ENCODE measurements around the gene SCUBE3.

The SCUBE3 gene

DNA sequence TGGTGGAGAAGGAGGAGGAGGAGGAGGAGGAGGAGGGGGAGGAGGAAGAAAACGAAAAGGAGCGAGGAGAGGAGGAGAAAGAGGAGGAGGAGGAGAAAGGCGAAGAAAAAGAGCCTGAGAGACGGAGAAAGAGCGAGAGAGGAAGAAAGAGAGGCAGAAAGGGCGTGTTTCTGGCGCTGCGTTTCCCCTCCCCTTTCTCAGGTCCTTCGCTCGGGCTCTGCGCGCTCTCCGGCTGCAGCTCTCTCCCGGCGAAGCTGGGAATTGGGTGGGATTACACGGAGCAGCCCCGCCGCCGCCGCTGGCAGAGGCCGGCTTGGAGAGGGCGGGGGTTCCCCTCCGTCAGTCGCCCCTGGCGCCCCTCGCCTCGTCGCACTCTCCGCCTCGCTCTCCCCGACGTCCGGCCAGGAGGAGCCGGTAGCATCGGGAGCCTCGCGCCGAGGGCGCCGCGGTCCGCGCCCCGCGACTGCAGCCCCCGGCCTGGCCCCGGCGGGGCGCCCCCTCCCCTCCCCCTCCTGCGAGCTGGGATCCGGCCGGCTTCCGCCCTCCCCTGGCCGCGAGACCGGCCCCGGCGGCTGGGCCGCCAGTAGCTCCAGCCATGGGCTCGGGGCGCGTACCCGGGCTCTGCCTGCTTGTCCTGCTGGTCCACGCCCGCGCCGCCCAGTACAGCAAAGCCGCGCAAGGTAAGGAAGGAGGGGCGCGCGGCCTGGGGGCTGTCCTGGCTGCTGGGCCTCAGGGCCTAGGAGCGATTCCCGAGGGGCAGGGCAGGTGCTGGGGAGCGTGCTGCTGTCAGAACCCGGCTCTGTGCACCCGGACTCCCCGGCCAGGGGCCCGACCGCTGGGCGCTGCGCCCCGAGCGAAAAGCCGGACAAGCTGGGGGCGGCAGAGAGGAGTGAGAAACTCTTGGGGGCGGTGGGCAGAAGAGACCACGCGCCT lies at the start of gene SCUBE3:
Gene SCUBE3, plus strand, starts transcription at position 133 of the 933 bp plus-strand sequence. Its CDS starts 463 bp downstream, at position 596.
- no peak for DNase-seq

DNA sequence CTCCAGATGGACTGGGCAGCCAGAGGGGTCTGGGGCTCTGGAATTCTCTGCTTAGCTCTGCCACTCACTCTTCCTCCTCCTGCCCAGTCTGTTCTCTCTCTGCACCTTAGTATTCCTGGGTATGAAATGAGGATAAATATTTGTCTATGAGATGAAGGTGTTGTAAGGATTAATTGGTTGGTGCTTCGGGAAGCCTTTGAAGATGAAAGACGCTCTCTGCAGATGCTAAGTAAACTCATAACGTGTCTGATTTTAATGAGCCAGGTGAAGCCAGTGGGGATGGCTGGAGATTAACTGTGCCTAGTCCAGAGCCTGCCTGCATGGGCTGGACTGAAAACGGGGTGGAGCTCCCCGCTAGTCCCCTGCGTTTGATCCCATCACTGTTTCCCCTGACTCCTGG lies 49.5 kb upstream of the SCUBE3 start:
- no peak for DNase-seq

GRCh38 chr6:35164868-35165267 lies 48.9 kb upstream of the SCUBE3 start:
- DNase-seq = no peak

- DNase-seq = no peak
These were observed 48.1 kb upstream of the SCUBE3 start for GRCh38 chr6:35165630-35166071.

GRCh38 chr6:35166116-35166515 lies 47.6 kb upstream of the SCUBE3 start:
- no peak for DNase-seq

DNA sequence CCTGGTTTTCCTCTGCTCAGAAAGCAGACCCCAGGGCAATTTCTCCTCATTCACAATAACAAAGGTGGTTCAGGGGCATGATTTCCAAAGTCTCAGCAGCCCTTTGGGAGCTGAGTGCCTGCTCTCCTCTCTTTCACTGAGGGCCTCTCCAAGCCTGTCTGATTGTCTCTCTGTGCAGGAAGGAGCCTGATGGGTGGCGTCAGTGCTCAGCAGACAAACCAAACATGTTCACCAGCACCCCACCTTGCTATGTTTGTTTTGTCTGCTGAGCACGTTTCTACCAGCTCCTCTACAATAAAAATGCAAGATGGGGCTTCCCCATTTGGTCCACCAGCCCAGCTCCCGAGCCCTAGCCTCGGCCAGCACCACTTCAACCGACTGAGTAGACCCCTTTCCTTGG lies 47.2 kb upstream of the SCUBE3 start:
- no peak for DNase-seq

- no peak for DNase-seq
These were observed 46.3 kb upstream of the SCUBE3 start for GRCh38 chr6:35167505-35167904.

DNA sequence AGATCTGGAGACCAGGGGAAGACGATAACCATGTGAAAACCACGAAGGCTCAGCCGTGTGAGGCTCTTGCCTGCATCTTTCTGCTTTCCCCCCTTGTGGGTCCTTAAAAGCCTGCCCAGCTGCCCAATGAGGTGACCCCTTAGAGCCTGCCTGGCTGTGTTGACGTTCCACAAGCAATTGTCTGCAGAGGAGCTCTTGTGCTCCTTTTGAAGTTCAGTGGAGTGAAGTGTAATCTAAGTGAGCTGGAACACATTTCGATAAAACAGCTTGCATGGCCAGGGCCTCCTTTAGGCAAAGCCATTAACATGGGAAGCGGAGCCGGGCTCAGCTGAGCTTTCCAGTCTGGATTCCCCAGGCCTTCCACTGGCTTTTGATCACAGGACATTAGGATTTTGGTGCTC lies 45.3 kb upstream of the SCUBE3 start:
- DNase-seq = no peak

DNA sequence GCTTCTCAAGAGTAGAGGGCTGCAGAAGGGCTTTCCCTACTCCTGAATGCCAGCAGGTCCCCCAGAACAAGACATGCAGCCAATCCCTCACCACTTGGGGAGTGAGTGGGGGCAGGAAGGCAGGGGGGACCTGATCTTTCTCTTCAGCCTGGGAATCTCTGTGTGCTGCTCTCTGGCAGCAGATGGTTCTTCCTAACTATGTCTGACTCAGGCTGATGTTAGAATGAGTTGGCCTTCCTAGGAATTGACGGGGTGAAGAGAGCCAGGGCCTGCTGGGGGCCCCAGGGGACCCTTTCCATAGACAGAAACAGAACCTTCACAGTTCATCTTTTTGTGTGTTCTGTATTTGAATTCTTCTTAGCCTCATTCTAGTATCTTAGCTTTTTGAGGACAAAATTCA lies 43.6 kb upstream of the SCUBE3 start:
- DNase-seq = no peak

- DNase-seq = no peak
These were observed 42.9 kb upstream of the SCUBE3 start for GRCh38 chr6:35170891-35171290.

DNA sequence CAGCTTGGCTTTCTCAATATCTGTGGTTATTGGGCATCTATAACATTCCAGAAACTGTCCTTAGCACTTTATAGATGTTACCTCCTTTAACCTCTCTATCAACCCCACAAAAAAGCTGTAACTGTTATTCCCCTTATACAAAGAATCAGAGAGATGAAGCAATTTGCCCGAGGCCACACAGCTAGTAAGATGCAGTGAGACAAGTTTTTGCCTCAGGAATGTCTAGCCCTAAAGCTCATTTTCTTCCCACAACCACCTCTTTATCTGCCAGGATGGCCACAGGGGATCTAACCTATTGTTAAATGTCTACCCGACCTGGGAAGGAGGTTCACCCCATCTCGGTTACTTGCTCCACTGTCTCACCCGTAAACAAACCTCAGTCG lies 40.7 kb upstream of the SCUBE3 start:
- DNase-seq = no peak

GRCh38 chr6:35173427-35174087 lies 40.2 kb upstream of the SCUBE3 start:
- DNase-seq = no peak

DNA sequence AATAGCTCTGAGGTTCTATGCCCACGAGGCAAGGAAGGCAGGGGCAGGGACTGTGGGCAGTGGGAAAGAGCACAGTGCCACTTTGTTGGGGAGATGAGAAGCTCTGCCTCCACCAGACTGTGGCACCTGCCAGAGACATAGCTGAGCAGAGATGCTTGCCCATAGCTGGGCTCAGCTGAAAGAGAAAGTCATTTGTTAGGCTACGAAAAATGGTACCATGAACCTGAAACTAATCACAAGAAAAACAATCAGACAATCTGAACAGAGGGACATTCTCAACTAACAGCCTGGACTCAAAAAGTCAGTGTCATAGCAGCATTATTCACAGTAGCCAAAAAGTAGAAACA lies 39.7 kb upstream of the SCUBE3 start:
- no peak for DNase-seq

GRCh38 chr6:35174501-35174900 lies 39.3 kb upstream of the SCUBE3 start:
- no peak for DNase-seq

GRCh38 chr6:35176301-35177024 lies 37.3 kb upstream of the SCUBE3 start:
- DNase-seq = no peak

DNA sequence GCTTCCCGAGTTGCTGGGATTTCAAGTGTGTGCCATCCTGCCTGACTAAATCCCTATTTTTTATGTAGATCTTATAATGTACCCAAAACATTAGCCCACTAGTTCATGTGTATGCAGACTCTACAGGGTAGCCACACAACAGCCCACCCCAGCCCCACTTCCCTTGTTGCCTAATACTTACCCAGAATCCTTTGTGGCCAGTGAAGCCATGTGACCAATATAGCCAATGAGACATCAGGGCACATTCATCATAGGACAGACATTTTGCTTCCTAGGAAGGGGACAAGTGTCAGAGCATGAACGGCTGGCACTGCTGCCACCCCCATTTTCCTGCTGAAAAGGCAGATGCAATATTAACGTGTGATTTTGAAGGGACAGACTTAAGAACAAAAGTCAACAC lies 36.6 kb upstream of the SCUBE3 start:
- no peak for DNase-seq

GRCh38 chr6:35177596-35177995 lies 36.2 kb upstream of the SCUBE3 start:
- no peak for DNase-seq

DNA sequence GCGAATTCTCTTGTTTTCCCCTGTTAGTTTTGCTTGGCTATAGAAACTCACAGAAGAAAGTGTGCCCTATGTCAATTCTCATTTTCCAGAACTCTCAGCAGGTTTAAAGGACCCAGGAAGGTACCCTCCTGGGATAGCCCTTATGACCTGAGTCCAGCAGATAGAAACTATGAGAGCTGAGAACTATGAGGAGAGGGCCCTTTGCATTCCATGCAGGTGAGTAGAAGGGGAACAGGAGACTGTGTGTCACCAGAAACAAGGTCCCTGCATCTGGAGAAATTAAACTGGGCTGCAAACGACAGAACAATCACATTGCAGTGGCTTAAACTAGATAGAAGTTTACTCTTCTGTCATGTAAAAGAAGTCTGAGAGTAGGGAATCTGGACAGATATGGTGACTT lies 35.7 kb upstream of the SCUBE3 start:
- DNase-seq = no peak

DNA sequence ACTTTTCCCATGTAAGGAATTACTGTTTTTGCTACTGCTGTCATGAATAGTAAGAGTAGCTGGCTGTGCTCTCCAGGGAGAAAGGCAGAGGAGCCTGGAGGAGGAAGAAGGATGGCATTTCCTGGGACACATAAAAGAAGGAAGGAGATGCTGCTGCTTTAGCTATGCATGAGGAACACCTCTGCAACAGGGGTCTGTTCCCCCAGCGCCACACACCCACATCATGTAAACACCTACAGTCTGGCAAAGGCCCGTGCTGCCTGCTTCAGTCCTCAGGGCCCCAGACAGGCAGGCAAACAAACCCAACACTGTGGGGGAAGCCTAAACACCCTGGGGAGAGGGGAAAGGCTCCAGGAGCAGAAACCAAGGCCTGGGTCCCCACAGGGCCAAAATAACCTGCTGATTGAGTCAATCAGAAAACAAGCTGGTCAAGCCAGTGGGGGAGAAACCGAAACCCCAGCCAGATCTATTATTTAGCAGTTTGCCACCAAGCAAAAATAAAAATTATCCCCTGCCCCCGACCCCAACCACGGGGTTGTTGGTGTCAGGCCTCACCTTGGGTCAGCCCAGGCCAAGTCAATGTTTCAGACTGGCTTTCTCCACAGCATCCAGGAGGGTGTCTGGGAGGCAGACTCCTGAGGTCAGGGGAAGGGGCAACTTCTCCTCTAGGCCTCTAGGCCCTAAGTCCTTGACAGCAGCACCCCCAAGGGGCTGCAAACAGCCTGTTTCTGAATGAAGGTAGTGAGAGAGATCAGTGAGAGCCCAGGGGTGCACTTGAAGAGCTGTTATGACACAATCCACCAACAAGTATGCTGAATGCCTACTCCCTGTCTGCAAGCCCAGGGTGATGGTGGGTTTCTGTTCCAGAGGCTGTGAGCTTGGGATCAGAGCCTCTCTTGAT lies 34.6 kb upstream of the SCUBE3 start:
- no peak for DNase-seq

DNA sequence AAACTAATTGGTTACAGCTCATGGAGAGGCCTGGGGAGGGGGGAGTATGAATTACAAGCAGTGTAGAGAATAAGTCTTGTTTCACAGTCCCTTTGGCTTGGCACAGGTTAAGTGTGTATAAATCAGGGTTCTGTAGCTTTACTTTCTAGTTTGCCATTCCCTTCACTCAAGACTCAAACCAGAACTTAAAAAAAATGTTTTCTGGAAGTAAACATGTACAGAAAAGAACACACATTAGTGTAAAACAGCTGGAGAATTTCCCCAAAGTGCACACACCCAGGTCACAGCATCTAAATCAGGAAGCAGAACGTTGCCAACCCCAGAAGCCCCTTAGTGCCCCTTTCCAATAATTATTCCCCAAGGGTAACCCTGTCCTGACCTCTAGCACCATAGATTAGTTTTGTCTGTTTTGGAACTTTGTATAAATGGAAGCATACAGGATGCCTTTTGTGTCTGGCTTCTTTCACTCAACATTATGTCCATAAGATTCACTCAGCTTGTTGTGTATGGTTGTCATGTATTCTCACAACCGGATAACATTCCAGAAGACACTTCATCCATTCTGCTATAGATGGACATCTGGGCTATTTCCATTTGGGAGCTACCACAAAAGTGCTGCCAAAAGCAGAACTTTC lies 33.7 kb upstream of the SCUBE3 start:
- DNase-seq = no peak

GRCh38 chr6:35181308-35181932 lies 32.3 kb upstream of the SCUBE3 start:
- no peak for DNase-seq

All from stimulated activated CD4-positive, alpha-beta T cell treated with anti-CD3 and anti-CD28 coated beads, Interleukin-1b, Interleukin-23, amount 100 ng/mL, for 48 hours (primary cell).